HEK293 (cell line): ENCODE measurements around the gene DAAM2.

Experiments
- SP2 ChIP-seq: fragments of 450-650 bp; formaldehyde crosslinking; IDR thresholded peaks from 2 replicates; pipeline ENCODE4 v1.5.1; 2016; ENCODE audit warnings: missing biosample characterization, missing genetic modification characterization
- ZNF274 ChIP-seq, 2 experiments: fragments of 200-500 bp in 1 of 2; fragments of 450-650 bp in 1 of 2; sonication (Bioruptor generic) in 1 of 2; formaldehyde crosslinking in 1 of 2; IDR thresholded peaks; 2 replicates each; pipeline versions ENCODE4 v1.5.1 to v1.6.1; 2014 to 2016; ENCODE audit warnings: borderline replicate concordance in 1 of 2, inconsistent platforms in 1 of 2, low read length in 1 of 2, missing biosample characterization in 1 of 2, missing genetic modification characterization in 1 of 2
- ZNF561 ChIP-seq: fragments of 450-650 bp; IDR thresholded peaks from 2 replicates; pipeline ENCODE4 v1.5.1; 2018; ENCODE audit warnings: missing biosample characterization, missing genetic modification characterization, borderline replicate concordance
- ZNF600 ChIP-seq: fragments of 450-650 bp; formaldehyde crosslinking; IDR thresholded peaks from 2 replicates; pipeline ENCODE4 v1.5.1; 2016; ENCODE audit warnings: missing biosample characterization, missing genetic modification characterization
- TF ChIP-seq, protein P1 (sequence below): fragments of 450-650 bp; formaldehyde crosslinking; IDR thresholded peaks from 2 replicates; pipeline ENCODE4 v1.5.1; 2016; ENCODE audit warnings: missing biosample characterization, missing genetic modification characterization

DNA sequence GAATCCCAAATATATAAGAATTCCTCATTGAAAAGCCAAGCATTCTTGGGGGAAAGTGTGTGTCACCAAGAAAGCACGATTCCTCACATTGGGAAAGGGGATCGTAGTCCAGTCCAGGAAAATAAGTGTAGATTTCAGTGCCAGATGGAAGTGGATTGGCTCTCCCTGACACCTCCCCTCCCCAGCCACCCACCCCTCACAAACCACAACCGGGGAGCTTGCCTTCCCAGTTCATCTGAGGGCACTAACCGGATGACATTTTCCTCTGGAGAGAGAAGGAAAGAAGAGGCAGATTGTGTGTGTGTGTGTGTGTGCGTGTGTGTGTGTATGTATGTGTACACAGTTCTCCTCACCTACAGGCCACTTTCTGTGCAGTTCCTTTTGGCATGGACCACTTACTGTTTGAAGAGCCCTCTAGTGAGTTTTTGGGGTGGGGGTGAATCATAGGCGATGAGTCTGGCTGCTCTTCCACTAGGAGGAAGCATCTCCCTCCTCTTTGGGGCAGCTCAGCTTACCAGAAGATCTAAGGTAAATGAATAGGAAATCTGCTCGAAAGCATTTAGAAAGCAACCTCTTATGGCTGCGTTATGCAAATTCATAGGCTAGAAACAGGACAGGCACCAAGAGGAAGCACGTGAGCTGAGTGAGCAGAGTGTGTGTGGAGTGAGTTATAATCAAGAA, 20.8 kb downstream of the DAAM2 start:
- TF ChIP-seq ZNF561 (tag by site-specific recombination): no peak
- TF ChIP-seq SP2: no peak
- TF ChIP-seq, protein P1, sequence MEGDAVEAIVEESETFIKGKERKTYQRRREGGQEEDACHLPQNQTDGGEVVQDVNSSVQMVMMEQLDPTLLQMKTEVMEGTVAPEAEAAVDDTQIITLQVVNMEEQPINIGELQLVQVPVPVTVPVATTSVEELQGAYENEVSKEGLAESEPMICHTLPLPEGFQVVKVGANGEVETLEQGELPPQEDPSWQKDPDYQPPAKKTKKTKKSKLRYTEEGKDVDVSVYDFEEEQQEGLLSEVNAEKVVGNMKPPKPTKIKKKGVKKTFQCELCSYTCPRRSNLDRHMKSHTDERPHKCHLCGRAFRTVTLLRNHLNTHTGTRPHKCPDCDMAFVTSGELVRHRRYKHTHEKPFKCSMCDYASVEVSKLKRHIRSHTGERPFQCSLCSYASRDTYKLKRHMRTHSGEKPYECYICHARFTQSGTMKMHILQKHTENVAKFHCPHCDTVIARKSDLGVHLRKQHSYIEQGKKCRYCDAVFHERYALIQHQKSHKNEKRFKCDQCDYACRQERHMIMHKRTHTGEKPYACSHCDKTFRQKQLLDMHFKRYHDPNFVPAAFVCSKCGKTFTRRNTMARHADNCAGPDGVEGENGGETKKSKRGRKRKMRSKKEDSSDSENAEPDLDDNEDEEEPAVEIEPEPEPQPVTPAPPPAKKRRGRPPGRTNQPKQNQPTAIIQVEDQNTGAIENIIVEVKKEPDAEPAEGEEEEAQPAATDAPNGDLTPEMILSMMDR (tag by site-specific recombination): peak; percentile 81
- no peak for TF ChIP-seq ZNF600 (tag by site-specific recombination)
- no peak for TF ChIP-seq ZNF274 (IDR thresholded peaks at IDR 0.05; ENCODE audit: low read length)
- TF ChIP-seq ZNF274 (tag by site-specific recombination; IDR thresholded peaks at IDR 0.05; ENCODE audit: borderline replicate concordance): no peak
